Colonic mucosa (tissue), 4 donors: ENCODE measurements around the gene FNDC3B. TPM values are rescaled to one million over a fixed set of nuclear protein-coding genes. Genes with fewer than 3 reads are reported as not detected.

Experiments used
- DNase-seq: peaks from one replicate; pipeline ENCODE4 v3.0.0-alpha.2; 2020
- H3K27ac ChIP-seq: fragments of 200-600 bp; one replicate; pipeline ENCODE4 v1.8.0; 2021
- H3K27me3 ChIP-seq: fragments of 200-600 bp; one replicate; pipeline ENCODE4 v1.8.0; 2021
- H3K36me3 ChIP-seq: fragments of 200-600 bp; one replicate; pipeline ENCODE4 v1.8.0; 2021
- H3K4me1 ChIP-seq: fragments of 200-600 bp; one replicate; pipeline ENCODE4 v1.8.0; 2021; ENCODE audit warnings: mild to moderate bottlenecking
- H3K4me3 ChIP-seq: fragments of 200-600 bp; one replicate; pipeline ENCODE4 v1.8.0; 2021
- H3K9ac ChIP-seq, 2 donors: one replicate each; pipeline ENCODE4 v1.7.0; 2013; ENCODE audit warnings: control low read depth in 2 of 2, low read depth in 2 of 2, low read length in 2 of 2
- H3K9me3 ChIP-seq: fragments of 200-600 bp; one replicate; pipeline ENCODE4 v1.8.0; 2021
- CTCF ChIP-seq: fragments of 200-600 bp; IDR thresholded peaks from one replicate; pipeline ENCODE4 v1.8.0; 2022; ENCODE audit warnings: antibody characterized with exemption, mild to moderate bottlenecking
- intact Hi-C: fragments of 100-400 bp; cut with DNase I; formaldehyde crosslinking; loops from one replicate; pipeline ENCODE4 v1.14.1; 2022
- total RNA-seq, 2 donors: library from RNA; stranded (reverse); fragmentation: NEBNext Ultra II Directional in 1 of 2; extraction: Animal tissue kit (Norgen Biotek cat#: 25700) in 1 of 2; gene quantifications; one replicate each; pipeline ENCODE4 v1.2.1, GENCODE V29; 2021
- donor health status: healthy.
- donor health status: DM: no; HTN: no; CAD: no.
- donor health status: DM: no; HTN: no; CAD: no.

FNDC3B gene
- total RNA-seq, 2 donors from 2014 or later = 66.7 to 142 TPM

GRCh38 chr3:172263781-172264486, 224.6 kb downstream of the FNDC3B start:
- Histone ChIP-seq H3K27ac (no peak overlapping the region), H3K36me3 (no peaks in the 10 kb centered on the region), H3K9me3 (no peaks in the 10 kb centered on the region), H3K4me3 (no peak overlapping the region), H3K9ac (no peak overlapping the region), H3K4me1 (no peaks in the 10 kb centered on the region), H3K27me3 (no peaks in the 10 kb centered on the region)
- TF ChIP-seq CTCF = no peak
- no peak for DNase-seq
- intact Hi-C loops = no loop called here

- H3K4me1 ChIP-seq = no peaks in the 10 kb centered on the region
- DNase-seq = no peak
- TF ChIP-seq CTCF = no peak
- H3K36me3 ChIP-seq = peaks cover 1% of the 10 kb centered on the region
- intact Hi-C loops = no loop called here
- no peaks in the 10 kb centered on the region for H3K9me3 ChIP-seq
- H3K27me3 ChIP-seq = no peaks in the 10 kb centered on the region
- no peak overlapping the region for H3K27ac ChIP-seq
- H3K4me3 ChIP-seq = no peak overlapping the region
- no peak overlapping the region for H3K9ac ChIP-seq
These were observed 226.7 kb downstream of the FNDC3B start for GRCh38 chr3:172266103-172266502.

GRCh38 chr3:172268425-172268824, 229.0 kb downstream of the FNDC3B start:
- Histone ChIP-seq H3K4me1 (no peaks in the 10 kb centered on the region), H3K36me3 (peaks cover 8% of the 10 kb centered on the region), H3K27me3 (no peaks in the 10 kb centered on the region), H3K9ac (no peak overlapping the region), H3K27ac (no peak overlapping the region), H3K9me3 (no peaks in the 10 kb centered on the region), H3K4me3 (no peak overlapping the region)
- no peak for DNase-seq
- no peak for TF ChIP-seq CTCF
- intact Hi-C loops = no loop called here

- no peak for DNase-seq
- Histone ChIP-seq H3K27me3 (no peaks in the 10 kb centered on the region), H3K9me3 (no peaks in the 10 kb centered on the region), H3K36me3 (peaks cover 12% of the 10 kb centered on the region), H3K27ac (no peak overlapping the region), H3K4me1 (no peaks in the 10 kb centered on the region), H3K9ac (no peak overlapping the region), H3K4me3 (no peak overlapping the region)
- TF ChIP-seq CTCF = no peak
- intact Hi-C loops = no loop called here
These were observed 229.5 kb downstream of the FNDC3B start for GRCh38 chr3:172268868-172269267.

GRCh38 chr3:172270557-172271166, 231.3 kb downstream of the FNDC3B start:
- intact Hi-C loops = no loop called here

More at GRCh38 chr3:172270557-172271166, 231.3 kb downstream of the FNDC3B start:
- no peak overlapping the region for H3K4me3 ChIP-seq
- TF ChIP-seq CTCF = no peak
- H3K9ac ChIP-seq = no peak overlapping the region
- no peak for DNase-seq
- H3K9me3 ChIP-seq = no peaks in the 10 kb centered on the region
- no peak overlapping the region for H3K27ac ChIP-seq
- peaks cover 12% of the 10 kb centered on the region for H3K36me3 ChIP-seq
- H3K4me1 ChIP-seq = no peaks in the 10 kb centered on the region
- H3K27me3 ChIP-seq = no peaks in the 10 kb centered on the region
